Measurements from ENCODE around the gene PPP6R1. TPM values are rescaled to one million over a fixed set of nuclear protein-coding genes. Genes with fewer than 3 reads are reported as not detected.

PPP6R1 gene
- total and polyA plus RNA-seq, 2 of the 13 experiments (the other 11 are each of a cell fraction or from before 2014, with no cell fraction given) = 25.8 to 54.0 TPM

DNA sequence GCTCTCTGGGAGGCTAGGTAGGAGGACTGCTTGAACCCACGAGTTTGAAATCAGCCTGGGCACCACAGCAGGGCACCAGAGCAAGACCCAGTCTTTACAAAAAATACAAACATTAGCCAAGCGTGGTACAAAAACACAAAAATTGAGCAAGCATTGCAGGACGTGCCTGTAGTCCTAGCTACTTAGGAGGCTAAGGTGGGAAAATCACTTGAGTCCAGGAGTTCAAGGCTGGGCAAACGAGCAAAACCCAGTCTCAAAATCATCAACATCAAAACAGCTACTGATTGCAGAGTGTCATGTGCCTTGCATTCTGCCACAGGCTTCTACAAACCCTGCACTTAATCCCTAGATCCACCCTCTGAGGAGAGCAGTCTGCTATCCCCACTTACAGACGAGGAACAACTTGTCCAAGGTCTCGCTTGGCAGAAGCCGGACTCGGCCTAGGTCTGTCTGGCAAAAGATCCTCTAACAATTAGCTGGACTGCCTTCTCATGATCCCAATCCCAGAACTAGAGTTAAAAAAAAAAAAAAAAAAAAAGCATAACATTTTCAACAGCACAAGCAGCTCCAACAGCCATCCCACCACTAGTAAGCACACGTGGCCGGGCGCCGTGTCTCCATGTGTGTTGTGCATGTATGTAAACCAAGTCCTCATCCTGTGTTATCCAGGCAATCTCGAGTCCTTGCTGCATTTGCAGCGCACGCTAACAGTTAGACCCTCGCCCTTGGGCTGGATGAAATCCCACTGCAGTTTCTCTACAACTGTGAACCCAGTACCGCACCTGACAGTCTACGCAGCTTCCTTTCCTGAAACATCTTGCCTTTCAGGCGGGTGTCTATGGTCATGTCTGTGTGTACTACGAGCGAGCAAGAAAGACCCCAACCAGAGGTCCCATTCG, 2.0 kb downstream of the PPP6R1 start (continued):
- no peak for TF ChIP-seq ZNF496 (CRISPR knock-in tag; IDR thresholded peaks at IDR 0.05; ENCODE audit: insufficient replicate concordance)
- peak; percentile 62; the same call in 1 of the 2 replicates for TF ChIP-seq DRAP1 (CRISPR knock-in tag; IDR thresholded peaks at IDR 0.05)
- no peak for TF ChIP-seq ZFP36 (IDR thresholded peaks at IDR 0.05; ENCODE audit: borderline replicate concordance, low read depth, low read length, partially characterized antibody)
- TF ChIP-seq HHEX (CRISPR knock-in tag; IDR thresholded peaks at IDR 0.05) = no peak
- TF ChIP-seq ZNF256 (CRISPR knock-in tag; conservative IDR thresholded peaks at IDR 0.05) = no peak
- TF ChIP-seq SRSF4 (IDR thresholded peaks at IDR 0.05; ENCODE audit: low read depth, low read length, poor library complexity, severe bottlenecking) = no peak
- TF ChIP-seq, protein P1, sequence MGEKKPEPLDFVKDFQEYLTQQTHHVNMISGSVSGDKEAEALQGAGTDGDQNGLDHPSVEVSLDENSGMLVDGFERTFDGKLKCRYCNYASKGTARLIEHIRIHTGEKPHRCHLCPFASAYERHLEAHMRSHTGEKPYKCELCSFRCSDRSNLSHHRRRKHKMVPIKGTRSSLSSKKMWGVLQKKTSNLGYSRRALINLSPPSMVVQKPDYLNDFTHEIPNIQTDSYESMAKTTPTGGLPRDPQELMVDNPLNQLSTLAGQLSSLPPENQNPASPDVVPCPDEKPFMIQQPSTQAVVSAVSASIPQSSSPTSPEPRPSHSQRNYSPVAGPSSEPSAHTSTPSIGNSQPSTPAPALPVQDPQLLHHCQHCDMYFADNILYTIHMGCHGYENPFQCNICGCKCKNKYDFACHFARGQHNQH (CRISPR knock-in tag; IDR thresholded peaks at IDR 0.05) = peak; percentile 61; the same call in 1 of the 2 replicates
- peak; percentile 24; the same call in 1 of the 2 replicates for TF ChIP-seq GATA4 (IDR thresholded peaks at IDR 0.05; ENCODE audit: borderline replicate concordance, low read depth)
- TF ChIP-seq, protein P2, sequence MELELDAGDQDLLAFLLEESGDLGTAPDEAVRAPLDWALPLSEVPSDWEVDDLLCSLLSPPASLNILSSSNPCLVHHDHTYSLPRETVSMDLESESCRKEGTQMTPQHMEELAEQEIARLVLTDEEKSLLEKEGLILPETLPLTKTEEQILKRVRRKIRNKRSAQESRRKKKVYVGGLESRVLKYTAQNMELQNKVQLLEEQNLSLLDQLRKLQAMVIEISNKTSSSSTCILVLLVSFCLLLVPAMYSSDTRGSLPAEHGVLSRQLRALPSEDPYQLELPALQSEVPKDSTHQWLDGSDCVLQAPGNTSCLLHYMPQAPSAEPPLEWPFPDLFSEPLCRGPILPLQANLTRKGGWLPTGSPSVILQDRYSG (CRISPR knock-in tag; IDR thresholded peaks at IDR 0.05) = no peak
- TF ChIP-seq ZNF292 (CRISPR knock-in tag; IDR thresholded peaks at IDR 0.05; ENCODE audit: borderline replicate concordance, low read depth) = no peak
- no peak for TF ChIP-seq ZNF660 (CRISPR knock-in tag; IDR thresholded peaks at IDR 0.05; ENCODE audit: borderline replicate concordance, low read depth)
- no peak for TF ChIP-seq ZUFSP (CRISPR knock-in tag; IDR thresholded peaks at IDR 0.05; ENCODE audit: borderline replicate concordance)
- peak; percentile 61; the same call in 1 of the 2 replicates for TF ChIP-seq CEBPB (IDR thresholded peaks at IDR 0.05; ENCODE audit: borderline replicate concordance, low read depth, low read length)
- no peak for TF ChIP-seq ZBTB1 (CRISPR knock-in tag; IDR thresholded peaks at IDR 0.05; ENCODE audit: borderline replicate concordance)
- no peak for TF ChIP-seq ZNF414 (CRISPR knock-in tag; IDR thresholded peaks at IDR 0.05)
- TF ChIP-seq TOE1 (CRISPR knock-in tag; IDR thresholded peaks at IDR 0.05) = no peak
- no peak for TF ChIP-seq CBX2 (IDR thresholded peaks at IDR 0.05; ENCODE audit: low read depth, low read length)
- TF ChIP-seq CBX2 (CRISPR knock-in tag; IDR thresholded peaks at IDR 0.05; ENCODE audit: low read depth) = no peak
- TF ChIP-seq, protein P3, sequence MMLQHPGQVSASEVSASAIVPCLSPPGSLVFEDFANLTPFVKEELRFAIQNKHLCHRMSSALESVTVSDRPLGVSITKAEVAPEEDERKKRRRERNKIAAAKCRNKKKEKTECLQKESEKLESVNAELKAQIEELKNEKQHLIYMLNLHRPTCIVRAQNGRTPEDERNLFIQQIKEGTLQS (CRISPR knock-in tag; IDR thresholded peaks at IDR 0.05) = no peak
- TF ChIP-seq MEIS2 (CRISPR knock-in tag; IDR thresholded peaks at IDR 0.05) = no peak
- TF ChIP-seq RXRA (CRISPR knock-in tag; IDR thresholded peaks at IDR 0.05) = no peak; the same call in 1 of the 2 replicates
- no peak for TF ChIP-seq JARID2 (CRISPR knock-in tag; IDR thresholded peaks at IDR 0.05; ENCODE audit: insufficient replicate concordance)
- peak; percentile 77; the same call in 1 of the 2 replicates for TF ChIP-seq TBX2 (CRISPR knock-in tag; IDR thresholded peaks at IDR 0.05; ENCODE audit: borderline replicate concordance)
- no peak for TF ChIP-seq ZNF33B (CRISPR knock-in tag; IDR thresholded peaks at IDR 0.05)
